Measurements from ENCODE around the gene ANKRD23.
A peak's percentile ranks its signal among the peaks of the same experiment; 100 is the strongest.
"Not testable (repeated sequence)": the region's sequence is repeated elsewhere in the genome, so short reads cannot be mapped to it uniquely, and the experiment has no call there.

The ANKRD23 gene

GRCh38 chr2:96816836-96817702, 26.8 kb downstream of the ANKRD23 start:
- DNase-seq (ENCODE audit: low read depth, low spot score), result no peak

GRCh38 chr2:96816127-96816835, 27.5 kb downstream of the ANKRD23 start, which contains the start of gene CNNM3:
TSS of gene CNNM3 (plus strand) at chr2:96816268. CDS start at chr2:96816278, 10 bp downstream.
- DNase-seq (ENCODE audit: low read depth, low spot score), result peak; percentile 98

GRCh38 chr2:96815326-96816126, 28.3 kb downstream of the ANKRD23 start:
- no peak for DNase-seq (ENCODE audit: low read depth, low spot score)

GRCh38 chr2:96813656-96814055, 30.2 kb downstream of the ANKRD23 start:
- DNase-seq (ENCODE audit: low read depth, low spot score), result no peak

- no peak for DNase-seq (ENCODE audit: low read depth, low spot score)
Observed at GRCh38 chr2:96811917-96812316, 31.9 kb downstream of the ANKRD23 start.

GRCh38 chr2:96810783-96811192, 33.0 kb downstream of the ANKRD23 start:
- no peak for DNase-seq (ENCODE audit: low read depth, low spot score)

- no peak for DNase-seq (ENCODE audit: low read depth, low spot score)
Observed at GRCh38 chr2:96809951-96810782, 33.7 kb downstream of the ANKRD23 start.

GRCh38 chr2:96809216-96809882, 34.5 kb downstream of the ANKRD23 start:
- no peak for DNase-seq (ENCODE audit: low read depth, low spot score)

- no peak for DNase-seq (ENCODE audit: low read depth, low spot score)
Observed at GRCh38 chr2:96808176-96808837, 35.5 kb downstream of the ANKRD23 start.

GRCh38 chr2:96807127-96807471, 36.7 kb downstream of the ANKRD23 start:
- no peak for DNase-seq (ENCODE audit: low read depth, low spot score)

- DNase-seq (ENCODE audit: low read depth, low spot score), result no peak
Observed at GRCh38 chr2:96806468-96807126, 37.2 kb downstream of the ANKRD23 start.

- DNase-seq (ENCODE audit: low read depth, low spot score), result not testable (repeated sequence)
Observed at GRCh38 chr2:96805946-96806345, 37.9 kb downstream of the ANKRD23 start.

GRCh38 chr2:96804986-96805385, 38.8 kb downstream of the ANKRD23 start:
- DNase-seq (ENCODE audit: low read depth, low spot score), result no peak

GRCh38 chr2:96802721-96803120, 41.1 kb downstream of the ANKRD23 start:
- no peak for DNase-seq (ENCODE audit: low read depth, low spot score)

- no peak for DNase-seq (ENCODE audit: low read depth, low spot score)
Observed at GRCh38 chr2:96801786-96802595, 41.8 kb downstream of the ANKRD23 start.

- DNase-seq (ENCODE audit: low read depth, low spot score), result peak; percentile 83
Observed at GRCh38 chr2:96801005-96801785, 42.6 kb downstream of the ANKRD23 start.

GRCh38 chr2:96800061-96801004, 43.5 kb downstream of the ANKRD23 start:
- no peak for DNase-seq (ENCODE audit: low read depth, low spot score)

All from astrocyte of the hippocampus (primary cell).